CD14-positive monocyte (primary cell): Measurements from ENCODE around the gene ARMH1. TPM values are rescaled to one million over a fixed set of nuclear protein-coding genes. Genes with fewer than 3 reads are reported as not detected.

ENCODE experiments used
- DNase-seq, 3 donors: peaks; one replicate each; pipeline ENCODE4 v3.0.0-alpha.2; 2011 to 2022
- H2AFZ ChIP-seq: 2 replicates; pipeline ENCODE4 v1.6.0; 2012; ENCODE audit warnings: mild to moderate bottlenecking, low read depth, low read length, inconsistent platforms; ENCODE audit not compliant: insufficient read depth, poor library complexity, severe bottlenecking
- H3K27ac ChIP-seq, 2 donors: 1 replicate in 1 of 2; 2 replicates in 1 of 2; pipeline ENCODE4 v1.5.1; 2012 to 2013; ENCODE audit warnings: low read length in 2 of 2, control low read depth in 1 of 2, inconsistent platforms in 1 of 2, low read depth in 1 of 2, mild to moderate bottlenecking in 1 of 2
- H3K27me3 ChIP-seq, 2 donors: one replicate each; pipeline versions ENCODE4 v1.6.0 to v1.6.1; 2011 to 2013; ENCODE audit warnings: low read length in 2 of 2; ENCODE audit not compliant: control insufficient read depth in 2 of 2, insufficient read depth in 2 of 2
- H3K36me3 ChIP-seq, 2 donors: replicated peaks in 1 of 2; 1 replicate in 1 of 2; 2 replicates in 1 of 2; pipeline versions ENCODE4 v1.5.1 to v1.6.1; 2012 to 2013; ENCODE audit warnings: low read length in 2 of 2, control low read depth in 1 of 2, inconsistent platforms in 1 of 2, mild to moderate bottlenecking in 1 of 2; ENCODE audit not compliant: insufficient read depth in 2 of 2, control insufficient read depth in 1 of 2
- H3K4me1 ChIP-seq, 2 donors: 1 replicate in 1 of 2; 2 replicates in 1 of 2; pipeline versions ENCODE4 v1.5.1 to v1.6.1; 2012 to 2013; ENCODE audit warnings: low read length in 2 of 2, control low read depth in 1 of 2, inconsistent platforms in 1 of 2, mild to moderate bottlenecking in 1 of 2, moderate library complexity in 1 of 2; ENCODE audit not compliant: insufficient read depth in 2 of 2, control insufficient read depth in 1 of 2
- H3K4me2 ChIP-seq: replicated peaks from 2 replicates; pipeline ENCODE3; 2012; ENCODE audit warnings: low read length, moderate library complexity, mild to moderate bottlenecking; ENCODE audit not compliant: poor library complexity, severe bottlenecking; ENCODE audit errors: extremely low read depth
- H3K4me3 ChIP-seq, 3 experiments: fragments of 200-600 bp in 1 of 3; sonication (generic) in 1 of 3; replicated peaks in 1 of 3; 1 replicate in 2 of 3; 2 replicates in 1 of 3; pipeline ENCODE4 v1.5.1; 2011 to 2013; ENCODE audit warnings: low read length in 3 of 3, mild to moderate bottlenecking in 3 of 3, control low read depth in 2 of 3, low read depth in 2 of 3, inconsistent platforms in 1 of 3, moderate library complexity in 1 of 3
- H3K79me2 ChIP-seq: 2 replicates; pipeline ENCODE4 v1.6.0; 2012; ENCODE audit warnings: mild to moderate bottlenecking, control low read depth, inconsistent platforms, low read length, moderate library complexity; ENCODE audit not compliant: insufficient read depth
- H3K9ac ChIP-seq: 2 replicates; pipeline ENCODE4 v1.6.0; 2017; ENCODE audit warnings: low read length, mild to moderate bottlenecking; ENCODE audit not compliant: insufficient read depth, poor library complexity, severe bottlenecking
- H3K9me3 ChIP-seq, 2 donors: replicated peaks in 1 of 2; 1 replicate in 1 of 2; 2 replicates in 1 of 2; pipeline versions ENCODE4 v1.5.1 to v1.6.1; 2012 to 2013; ENCODE audit warnings: low read length in 2 of 2, control low read depth in 1 of 2; ENCODE audit not compliant: control insufficient read depth in 1 of 2, insufficient read depth in 1 of 2
- H4K20me1 ChIP-seq: 2 replicates; pipeline ENCODE4 v1.6.0; 2012; ENCODE audit warnings: mild to moderate bottlenecking, low read length, control low read depth, moderate library complexity; ENCODE audit not compliant: insufficient read depth
- H3K27ac Mint-ChIP-seq, 7 donors: one replicate each; pipeline ENCODE4 v1.8.0; 2020; ENCODE audit warnings: mild to moderate bottlenecking in 7 of 7, mixed read lengths in 7 of 7, moderate library complexity in 6 of 7, inconsistent platforms in 2 of 7
- H3K27me3 Mint-ChIP-seq, 3 donors: one replicate each; pipeline ENCODE4 v1.8.0; 2021 to 2022; ENCODE audit warnings: low read depth in 3 of 3, mild to moderate bottlenecking in 3 of 3, mixed read lengths in 3 of 3, moderate library complexity in 3 of 3, inconsistent platforms in 1 of 3
- H3K36me3 Mint-ChIP-seq, 2 donors: one replicate each; pipeline ENCODE4 v1.8.0; 2020; ENCODE audit warnings: mixed read lengths in 2 of 2, inconsistent platforms in 1 of 2, mild to moderate bottlenecking in 1 of 2
- H3K4me1 Mint-ChIP-seq: one replicate; pipeline ENCODE4 v1.8.0; 2020; ENCODE audit warnings: mild to moderate bottlenecking, mixed read lengths
- H3K4me3 Mint-ChIP-seq, 2 donors: one replicate each; pipeline ENCODE4 v1.8.0; 2020; ENCODE audit warnings: mild to moderate bottlenecking in 2 of 2, mixed read lengths in 2 of 2, moderate library complexity in 1 of 2
- H3K9me3 Mint-ChIP-seq, 7 donors: one replicate each; pipeline ENCODE4 v1.8.0; 2020 to 2022; ENCODE audit warnings: mixed read lengths in 7 of 7, mild to moderate bottlenecking in 6 of 7, moderate library complexity in 6 of 7, inconsistent platforms in 2 of 7
- WGBS: methylation state at CpG from one replicate; pipeline ENCODE4 v1.1.5; 2013; ENCODE audit warnings: missing lambda C conversion rate; ENCODE audit not compliant: insufficient coverage; 5-methylcytosine and 5-hydroxymethylcytosine counted together
- intact Hi-C, 2 donors: fragments of 100-400 bp; cut with micrococcal nuclease; formaldehyde crosslinking; loops; one replicate each; pipeline versions ENCODE4 v1.15.0 to v1.15.1; 2023
- polyA plus RNA-seq, 3 donors: library from polyadenylated mRNA; depleted of rRNA in 1 of 3; unstranded in 2 of 3; stranded (reverse) in 1 of 3; fragments of 300-500 nt in 2 of 3; fragments of >200 nt in 1 of 3; fragmentation: Illumina TruSeq in 2 of 3; gene quantifications; 1 replicate in 2 of 3; 2 replicates in 1 of 3; pipeline ENCODE4 v1.2.3, GENCODE V29; 2012 to 2021
- TF ChIP-seq, protein P1 (sequence below): fragments of 200-600 bp; IDR thresholded peaks from one replicate; pipeline ENCODE4 v1.8.0; 2022; ENCODE audit warnings: antibody characterized with exemption, mild to moderate bottlenecking

Gene ARMH1
- polyA plus RNA-seq, 3 donors = 14.7 to 209 (median 15.8) TPM

DNA sequence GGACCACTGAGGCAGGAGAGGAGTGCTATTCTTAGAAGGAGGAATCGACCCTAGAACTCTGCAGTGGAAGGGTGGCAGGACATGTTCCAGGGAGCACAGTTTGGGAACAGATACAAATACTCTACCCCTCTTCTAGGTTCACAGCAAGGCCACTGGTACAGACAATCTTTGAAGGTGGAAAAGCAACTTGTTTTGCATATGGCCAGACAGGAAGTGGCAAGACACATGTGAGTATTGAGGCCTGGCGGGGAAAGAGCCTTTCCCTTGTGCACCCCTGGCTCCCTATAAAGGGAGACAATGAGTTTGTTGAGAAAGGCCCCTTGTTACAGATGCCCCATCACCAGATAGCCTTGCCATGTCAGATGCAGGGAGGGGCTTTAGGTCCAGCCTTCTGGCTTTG lies 82.9 kb downstream of the ARMH1 start:
- Histone ChIP-seq H2AFZ (no peak overlapping the region), H3K27ac (peak overlapping the region in 1 of 2 donors; percentile 11), H3K4me3 (no peak overlapping the region), H3K9ac (no peak overlapping the region), H3K36me3 (peaks cover 79 to 98% of the 10 kb centered on the region in 2 donors), H3K4me1 (no peaks in the 10 kb centered on the region), H4K20me1 (no peaks in the 10 kb centered on the region), H3K27me3 (no peaks in the 10 kb centered on the region), H3K9me3 (no peaks in the 10 kb centered on the region), H3K4me2 (no peak overlapping the region), H3K79me2 (no peaks in the 10 kb centered on the region)
- Mint-ChIP-seq H3K27me3 (no peaks in the 10 kb centered on the region), H3K4me1 (no peaks in the 10 kb centered on the region), H3K27ac (peak overlapping the region in 4 of 7 donors; percentile 3 to 66 (median 45)), H3K36me3 (peaks cover 71 to 95% of the 10 kb centered on the region in 2 donors), H3K9me3 (no peaks in the 10 kb centered on the region), H3K4me3 (no peak overlapping the region)
- no peak for DNase-seq
- TF ChIP-seq, protein P1, sequence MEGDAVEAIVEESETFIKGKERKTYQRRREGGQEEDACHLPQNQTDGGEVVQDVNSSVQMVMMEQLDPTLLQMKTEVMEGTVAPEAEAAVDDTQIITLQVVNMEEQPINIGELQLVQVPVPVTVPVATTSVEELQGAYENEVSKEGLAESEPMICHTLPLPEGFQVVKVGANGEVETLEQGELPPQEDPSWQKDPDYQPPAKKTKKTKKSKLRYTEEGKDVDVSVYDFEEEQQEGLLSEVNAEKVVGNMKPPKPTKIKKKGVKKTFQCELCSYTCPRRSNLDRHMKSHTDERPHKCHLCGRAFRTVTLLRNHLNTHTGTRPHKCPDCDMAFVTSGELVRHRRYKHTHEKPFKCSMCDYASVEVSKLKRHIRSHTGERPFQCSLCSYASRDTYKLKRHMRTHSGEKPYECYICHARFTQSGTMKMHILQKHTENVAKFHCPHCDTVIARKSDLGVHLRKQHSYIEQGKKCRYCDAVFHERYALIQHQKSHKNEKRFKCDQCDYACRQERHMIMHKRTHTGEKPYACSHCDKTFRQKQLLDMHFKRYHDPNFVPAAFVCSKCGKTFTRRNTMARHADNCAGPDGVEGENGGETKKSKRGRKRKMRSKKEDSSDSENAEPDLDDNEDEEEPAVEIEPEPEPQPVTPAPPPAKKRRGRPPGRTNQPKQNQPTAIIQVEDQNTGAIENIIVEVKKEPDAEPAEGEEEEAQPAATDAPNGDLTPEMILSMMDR = no peak
- WGBS = 83% methylated on average over 1 of the region's 2 CpGs
- intact Hi-C loops = no loop called here

DNA sequence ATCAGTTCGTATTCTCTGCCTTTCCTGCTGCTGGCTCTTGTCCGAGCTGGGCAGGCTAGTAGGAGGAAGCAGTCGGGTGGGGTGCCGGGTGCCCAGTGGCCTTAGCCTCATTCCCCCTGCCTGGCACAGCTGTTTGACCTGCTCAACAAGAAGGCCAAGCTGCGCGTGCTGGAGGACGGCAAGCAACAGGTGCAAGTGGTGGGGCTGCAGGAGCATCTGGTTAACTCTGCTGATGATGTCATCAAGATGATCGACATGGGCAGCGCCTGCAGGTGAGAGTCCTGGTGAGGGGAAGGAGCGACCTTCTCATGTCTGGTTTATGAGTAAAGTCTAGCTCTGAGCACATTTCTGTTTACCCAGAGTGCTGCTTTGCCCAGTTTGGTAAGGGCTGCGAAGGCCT lies 84.6 kb downstream of the ARMH1 start:
- H3K4me2 ChIP-seq = no peak overlapping the region
- Mint-ChIP-seq H3K36me3 (peaks cover 73 to 95% of the 10 kb centered on the region in 2 donors), H3K9me3 (no peaks in the 10 kb centered on the region), H3K4me1 (no peaks in the 10 kb centered on the region), H3K4me3 (no peak overlapping the region), H3K27ac (peak overlapping the region in 2 of 7 donors; percentile 26 to 50), H3K27me3 (peaks cover 0 to 1% (median 0%) of the 10 kb centered on the region in 3 donors)
- 97% methylated on average over 11 of the region's 11 CpGs for WGBS
- H3K4me1 ChIP-seq = no peaks in the 10 kb centered on the region
- H3K9ac ChIP-seq = no peak overlapping the region
- peaks cover 80 to 97% of the 10 kb centered on the region in 2 donors for H3K36me3 ChIP-seq
- H4K20me1 ChIP-seq = no peaks in the 10 kb centered on the region
- H3K9me3 ChIP-seq = no peaks in the 10 kb centered on the region
- H2AFZ ChIP-seq = no peak overlapping the region
- intact Hi-C loops = no loop called here
- no peak for DNase-seq
- TF ChIP-seq, protein P1 = no peak
- no peak overlapping the region for H3K27ac ChIP-seq
- H3K79me2 ChIP-seq = no peaks in the 10 kb centered on the region
- no peak overlapping the region for H3K4me3 ChIP-seq
- no peaks in the 10 kb centered on the region for H3K27me3 ChIP-seq
